SK-N-MC (cell line): Measurements from ENCODE around the gene SHC3.

ENCODE experiments used
- EZH2 ChIP-seq: fragments of 200-600 bp; sonication (generic); IDR thresholded peaks from one replicate; pipeline ENCODE4 v1.6.1; 2017; ENCODE audit warnings: antibody characterized with exemption
- FOXP2 ChIP-seq: optimal IDR thresholded peaks from 2 replicates; pipeline ENCODE3; 2011; ENCODE audit warnings: mild to moderate bottlenecking, moderate library complexity; ENCODE audit not compliant: insufficient read depth; ENCODE audit errors: extremely low read length, control extremely low read depth
- POLR2AphosphoS5 ChIP-seq: IDR thresholded peaks from 2 replicates; pipeline ENCODE4 v1.6.1; 2012; ENCODE audit warnings: mild to moderate bottlenecking, low read depth, low read length, borderline replicate concordance

DNA sequence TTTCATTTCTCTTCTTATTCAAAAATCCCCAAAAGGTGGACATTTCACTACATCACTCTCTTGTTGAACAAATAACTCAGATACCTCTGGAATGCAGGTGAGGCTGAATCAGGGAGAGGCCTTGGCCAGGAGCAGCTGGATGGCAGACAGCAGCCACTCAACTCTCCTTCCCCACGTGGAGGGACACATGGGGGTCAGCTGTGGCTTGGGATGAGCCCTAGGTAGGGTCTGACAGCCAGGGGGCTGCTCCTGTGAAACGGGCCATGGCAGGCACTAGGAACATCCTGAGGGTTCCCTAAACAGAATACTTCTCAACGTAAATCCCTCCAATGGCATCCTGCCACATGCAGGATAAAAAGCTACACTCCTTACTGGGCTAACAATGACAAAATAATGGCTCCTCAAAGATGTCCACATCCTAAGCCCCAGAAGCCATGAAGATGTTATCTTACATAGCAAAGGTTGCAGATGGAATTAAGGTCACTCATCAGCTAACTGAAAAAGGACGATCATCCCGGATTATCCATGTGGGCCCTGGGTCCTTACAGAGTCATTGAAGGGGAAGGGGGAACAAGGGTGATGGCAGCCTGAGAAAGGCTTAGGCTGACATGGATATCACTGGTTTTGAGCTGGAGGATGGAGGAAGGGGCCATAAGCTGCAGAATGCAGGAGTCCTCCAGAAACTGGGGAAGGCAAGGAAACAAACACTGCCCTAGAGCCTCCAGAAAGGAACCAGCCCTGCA, 218.7 kb downstream of the SHC3 start:
- no peak for TF ChIP-seq EZH2
- TF ChIP-seq POLR2AphosphoS5: no peak
- TF ChIP-seq FOXP2: no peak
